Neural cell (in vitro differentiated cells): ENCODE results near the gene LRIF1.

ENCODE experiments used
- CTCF ChIP-seq: fragments of 450-650 bp; IDR thresholded peaks from 2 replicates; pipeline ENCODE4 v1.5.1; 2014; ENCODE audit warnings: antibody characterized with exemption, mild to moderate bottlenecking, moderate library complexity; ENCODE audit not compliant: poor library complexity, severe bottlenecking
- EP300 ChIP-seq: fragments of 450-650 bp; conservative IDR thresholded peaks from 2 replicates; pipeline ENCODE4 v1.6.1; 2014; ENCODE audit warnings: antibody characterized with exemption, mild to moderate bottlenecking, moderate library complexity; ENCODE audit not compliant: poor library complexity, severe bottlenecking
- EZH2 ChIP-seq: fragments of 200-600, 300-800 bp; shearing (Covaris generic), sonication (generic); IDR thresholded peaks from 2 replicates; pipeline ENCODE4 v1.6.1; 2014; ENCODE audit warnings: antibody characterized with exemption, low read length, borderline replicate concordance, mild to moderate bottlenecking; ENCODE audit not compliant: insufficient read depth, poor library complexity, severe bottlenecking
- POLR2AphosphoS5 ChIP-seq: IDR thresholded peaks from 2 replicates; pipeline ENCODE4 v1.6.1; 2012
- RAD21 ChIP-seq: fragments of 450-650 bp; conservative IDR thresholded peaks from 2 replicates; pipeline ENCODE4 v1.6.1; 2014; ENCODE audit warnings: antibody characterized with exemption, mild to moderate bottlenecking, moderate library complexity
- TF ChIP-seq, protein P1 (sequence below): IDR thresholded peaks from 2 replicates; pipeline ENCODE4 v1.6.1; 2012; ENCODE audit warnings: borderline replicate concordance

- TF ChIP-seq POLR2AphosphoS5 (no peak), CTCF (no peak), EP300 (no peak), EZH2 (no peak), RAD21 (no peak)
- TF ChIP-seq, protein P1, sequence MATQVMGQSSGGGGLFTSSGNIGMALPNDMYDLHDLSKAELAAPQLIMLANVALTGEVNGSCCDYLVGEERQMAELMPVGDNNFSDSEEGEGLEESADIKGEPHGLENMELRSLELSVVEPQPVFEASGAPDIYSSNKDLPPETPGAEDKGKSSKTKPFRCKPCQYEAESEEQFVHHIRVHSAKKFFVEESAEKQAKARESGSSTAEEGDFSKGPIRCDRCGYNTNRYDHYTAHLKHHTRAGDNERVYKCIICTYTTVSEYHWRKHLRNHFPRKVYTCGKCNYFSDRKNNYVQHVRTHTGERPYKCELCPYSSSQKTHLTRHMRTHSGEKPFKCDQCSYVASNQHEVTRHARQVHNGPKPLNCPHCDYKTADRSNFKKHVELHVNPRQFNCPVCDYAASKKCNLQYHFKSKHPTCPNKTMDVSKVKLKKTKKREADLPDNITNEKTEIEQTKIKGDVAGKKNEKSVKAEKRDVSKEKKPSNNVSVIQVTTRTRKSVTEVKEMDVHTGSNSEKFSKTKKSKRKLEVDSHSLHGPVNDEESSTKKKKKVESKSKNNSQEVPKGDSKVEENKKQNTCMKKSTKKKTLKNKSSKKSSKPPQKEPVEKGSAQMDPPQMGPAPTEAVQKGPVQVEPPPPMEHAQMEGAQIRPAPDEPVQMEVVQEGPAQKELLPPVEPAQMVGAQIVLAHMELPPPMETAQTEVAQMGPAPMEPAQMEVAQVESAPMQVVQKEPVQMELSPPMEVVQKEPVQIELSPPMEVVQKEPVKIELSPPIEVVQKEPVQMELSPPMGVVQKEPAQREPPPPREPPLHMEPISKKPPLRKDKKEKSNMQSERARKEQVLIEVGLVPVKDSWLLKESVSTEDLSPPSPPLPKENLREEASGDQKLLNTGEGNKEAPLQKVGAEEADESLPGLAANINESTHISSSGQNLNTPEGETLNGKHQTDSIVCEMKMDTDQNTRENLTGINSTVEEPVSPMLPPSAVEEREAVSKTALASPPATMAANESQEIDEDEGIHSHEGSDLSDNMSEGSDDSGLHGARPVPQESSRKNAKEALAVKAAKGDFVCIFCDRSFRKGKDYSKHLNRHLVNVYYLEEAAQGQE = no peak
Observed at GRCh38 chr1:110960777-110961420, 2.8 kb downstream of the LRIF1 start.
